ENCODE results near the gene LENG9.

LENG9 gene

DNA sequence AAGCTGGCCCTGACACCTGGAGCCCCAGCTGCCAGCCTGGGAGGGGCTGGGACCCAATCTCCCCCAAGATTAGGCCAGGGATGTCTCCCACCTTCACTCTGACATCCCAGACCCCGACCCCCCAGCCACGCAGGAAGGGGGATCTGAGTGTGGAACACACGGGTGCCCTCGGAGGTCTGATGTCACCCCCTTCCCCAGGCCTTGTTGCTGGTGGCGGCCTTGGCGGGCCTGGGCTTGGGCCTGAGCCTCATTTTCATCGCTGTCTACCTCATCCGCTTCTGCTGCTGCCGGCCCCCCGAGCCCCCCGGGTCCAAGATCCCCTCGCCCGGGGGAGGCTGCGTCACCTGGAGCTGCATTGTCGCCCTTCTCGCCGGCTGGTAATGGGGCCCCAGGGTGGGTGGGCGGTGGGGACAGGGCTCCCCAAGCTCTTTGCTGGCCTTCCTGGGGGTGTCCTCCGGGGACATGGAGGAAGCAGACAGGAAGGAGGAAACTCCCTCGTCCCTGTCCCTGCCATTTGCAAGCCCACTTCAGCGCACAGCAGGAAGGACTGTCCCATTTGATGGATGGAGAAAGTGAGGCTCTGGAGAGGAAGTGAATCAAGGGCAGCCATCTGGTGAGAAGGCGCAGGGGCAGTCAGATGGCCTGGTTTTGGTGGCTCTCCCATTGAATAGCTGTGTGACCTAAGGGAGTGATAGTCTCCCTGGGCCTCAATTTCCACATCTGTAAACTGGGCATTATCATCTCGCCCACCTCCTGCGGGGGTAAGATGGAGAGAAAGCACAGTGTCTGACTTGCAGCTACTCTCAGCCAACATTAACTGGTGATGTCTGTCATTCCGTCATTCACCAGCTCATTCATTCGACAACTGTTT, 44.4 kb downstream of the LENG9 start:
- DNase-seq, result no peak

GRCh38 chr19:54418030-54418929, 45.3 kb downstream of the LENG9 start:
- DNase-seq, result no peak

DNA sequence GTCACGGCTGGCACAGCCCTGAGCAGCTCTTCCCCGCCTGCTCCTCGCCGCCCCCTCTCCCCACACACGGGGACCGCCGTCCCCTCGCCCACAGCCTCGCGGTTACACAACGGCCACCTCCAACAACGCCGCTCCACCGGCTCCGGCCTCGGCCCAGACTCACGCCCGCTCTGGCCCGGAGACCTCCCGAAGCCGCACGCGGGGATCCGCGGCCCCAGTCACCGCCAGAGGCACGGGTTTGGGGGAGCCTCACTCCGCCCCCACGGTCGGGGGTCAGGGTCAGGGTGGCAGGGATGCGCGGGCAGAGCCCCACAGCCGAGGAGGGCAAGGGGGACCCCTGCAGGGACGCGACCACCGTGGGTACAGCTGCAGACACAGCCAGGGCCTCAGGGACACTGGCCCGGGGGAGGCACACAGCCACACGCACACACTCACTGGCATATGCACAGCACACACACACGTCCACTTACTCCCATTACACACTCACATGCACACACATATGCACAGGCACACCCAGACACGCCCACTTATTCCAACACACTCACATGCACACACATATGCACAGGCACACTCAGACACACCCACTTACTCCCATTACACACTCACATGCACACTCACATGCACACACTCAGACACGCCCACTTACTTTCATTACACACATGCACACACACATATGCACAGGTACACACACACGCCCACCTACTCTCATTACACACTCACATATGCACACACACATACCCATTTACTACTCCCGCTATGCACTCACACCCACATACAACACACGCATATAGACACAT, 46.7 kb downstream of the LENG9 start:
- no peak for DNase-seq

- DNase-seq, result no peak
Measured at GRCh38 chr19:54415901-54416673, 47.5 kb downstream of the LENG9 start.

DNA sequence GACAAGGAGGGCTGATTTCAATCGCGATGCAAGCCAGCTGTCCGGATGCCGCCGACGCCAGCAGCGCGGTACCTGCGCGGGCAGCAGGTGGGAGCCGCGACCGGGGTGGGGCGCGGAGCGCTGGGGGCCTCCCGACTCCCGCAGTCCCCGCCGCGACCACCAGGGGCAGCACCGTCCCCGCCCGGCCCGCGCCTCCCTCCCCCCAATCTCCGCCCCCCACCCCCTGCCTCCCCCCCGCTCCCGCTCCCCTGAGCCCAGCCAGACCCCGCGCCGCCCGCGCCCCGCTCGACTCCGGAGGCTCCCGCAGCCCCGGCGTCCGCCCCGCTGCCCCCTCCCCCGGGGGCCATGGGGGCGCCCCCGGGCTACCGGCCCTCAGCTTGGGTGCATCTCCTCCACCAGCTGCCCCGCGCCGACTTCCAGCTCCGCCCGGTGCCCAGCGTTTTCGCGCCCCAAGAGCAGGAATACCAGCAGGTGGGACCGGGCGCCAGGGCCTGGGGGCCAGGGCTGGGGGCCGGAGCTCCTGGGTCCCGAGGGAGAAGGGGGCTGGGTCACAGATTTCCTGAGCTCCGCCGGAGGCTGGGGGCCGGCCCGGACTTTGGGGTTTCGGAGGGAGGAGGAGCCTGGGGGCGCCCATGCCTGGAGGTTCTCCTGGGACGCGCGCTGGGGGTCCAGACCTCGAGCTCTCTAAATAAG, 48.2 kb downstream of the LENG9 start, which contains the start of gene TTYH1:
TSS of gene TTYH1 (plus strand) at position 257 of the 693 bp plus-strand sequence. CDS start at position 346, 89 bp downstream.
- DNase-seq, result peak; percentile 20

DNA sequence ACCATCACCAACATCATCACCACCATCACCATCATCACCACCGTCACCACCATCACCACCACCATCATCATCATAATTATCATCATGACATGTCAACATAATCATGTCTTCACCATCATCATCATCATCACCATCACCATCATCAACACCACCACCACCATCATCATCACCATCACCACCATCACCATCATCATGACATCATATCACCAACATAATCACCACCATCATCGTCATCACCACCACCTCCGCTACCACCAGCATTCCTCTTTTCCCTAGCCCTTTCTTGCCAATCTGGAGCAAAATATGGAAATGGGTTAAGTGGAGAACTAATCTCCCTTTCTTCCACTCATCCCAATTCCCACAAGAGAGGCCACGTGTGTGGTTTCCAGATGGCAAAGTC, 49.4 kb downstream of the LENG9 start:
- DNase-seq, result no peak

DNA sequence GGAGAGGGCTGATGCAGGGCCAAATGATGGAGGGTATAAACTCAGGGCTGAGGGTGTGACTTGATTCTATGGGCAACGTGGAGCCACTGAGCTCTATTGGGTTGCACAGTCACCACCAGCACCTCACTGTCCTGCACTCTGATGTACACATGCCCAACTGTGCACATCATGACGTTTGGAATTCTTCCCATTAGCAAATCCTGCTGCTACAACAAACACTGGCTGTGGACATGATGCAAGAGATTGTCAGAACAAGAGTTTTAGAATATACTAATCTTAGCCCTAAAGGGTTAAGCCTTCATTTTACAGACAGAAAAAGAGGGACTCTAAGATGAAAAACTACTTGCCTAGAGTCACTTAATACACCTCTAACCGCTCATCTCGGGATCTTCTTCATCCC, 50.7 kb downstream of the LENG9 start:
- no peak for DNase-seq

Data from activated gamma-delta T cell treated with Interleukin-2 at 50 U/mL for 16 hours (primary cell).